ENCODE results near the gene GRIK4. TPM values are rescaled to one million over a fixed set of nuclear protein-coding genes. Genes with fewer than 3 reads are reported as not detected.

GRIK4 gene
- total and polyA plus RNA-seq, 2 of the 4 experiments (the other 2 are of a cell fraction) = 0.18 to 0.38 TPM

GRCh38 chr11:120749395-120749794 lies 237.8 kb downstream of the GRIK4 start:
- Histone ChIP-seq H3K4me2 (ENCODE audit: low read depth, low read length) (no peak overlapping the region), H2BK20ac (ENCODE audit: low read depth, low read length) (no peak overlapping the region), H2BK120ac (ENCODE audit: low read depth, low read length) (no peak overlapping the region), H3K27me3 (ENCODE audit: control insufficient read depth, insufficient read depth, low read length) (peaks cover 16% of the 10 kb centered on the region), H3K27ac (ENCODE audit: insufficient read depth, low read length) (no peak overlapping the region), H2BK15ac (ENCODE audit: low read depth, low read length) (no peak overlapping the region), H2BK5ac (ENCODE audit: low read depth, low read length, poor library complexity, severe bottlenecking) (no peak overlapping the region), H3K4me3 (ENCODE audit: insufficient read depth, low read depth, low read length) (no peak overlapping the region), H3K4ac (ENCODE audit: low read depth, low read length) (no peak overlapping the region), H3K9ac (ENCODE audit: low read depth, low read length) (no peak overlapping the region), H4K8ac (ENCODE audit: low read depth in 2 of 2, low read length in 2 of 2) (no peak overlapping the region), H3K23ac (ENCODE audit: low read depth, low read length) (no peak overlapping the region), H3K79me1 (ENCODE audit: low read depth in 1 of 2, low read length in 2 of 2) (no peaks in the 10 kb centered on the region), H2AK5ac (ENCODE audit: low read depth, low read length) (no peak overlapping the region), H3K9me1 (ENCODE audit: insufficient read depth, low read length) (no peaks in the 10 kb centered on the region), H3K56ac (ENCODE audit: extremely low read depth, insufficient read depth, low read length) (no peak overlapping the region), H4K5ac (ENCODE audit: low read depth, low read length) (no peak overlapping the region), H3K18ac (ENCODE audit: low read depth, low read length) (no peak overlapping the region), H3K4me1 (ENCODE audit: control insufficient read depth, insufficient read depth, low read length) (no peaks in the 10 kb centered on the region), H2AK9ac (replicated peaks; ENCODE audit: low read depth, low read length, poor library complexity) (no peak overlapping the region), H3K36me3 (ENCODE audit: control insufficient read depth, insufficient read depth, low read length) (no peaks in the 10 kb centered on the region), H3K14ac (replicated peaks; ENCODE audit: low read depth, low read length) (no peak overlapping the region), H4K91ac (ENCODE audit: insufficient read depth, low read depth, low read length) (no peak overlapping the region), H2AFZ (replicated peaks; ENCODE audit: low read length, poor library complexity) (no peak overlapping the region), H4K20me1 (ENCODE audit: insufficient read depth, low read length) (no peaks in the 10 kb centered on the region), H3K9me3 (ENCODE audit: control insufficient read depth, insufficient read depth, low read length) (no peaks in the 10 kb centered on the region)
- in situ Hi-C loops (cut with MboI; ENCODE audit: low sequenced_read_pairs) = no loop called here
- no peak for ATAC-seq (ENCODE audit: low read depth)
- no peak for DNase-seq
- WGBS, 2 experiments (ENCODE audit: extremely low coverage in 2 of 2, insufficient read length in 1 of 2) = 60% methylated on average over 1 of the region's 4 CpGs; no CpG with 5 or more reads in 1 of the 2 experiments
- ChIA-PET CTCF (no interaction called here), POLR2A (ENCODE audit: unreplicated experiment) (no interaction called here)
- TF ChIP-seq MAFK (IDR thresholded peaks at IDR 0.05; ENCODE audit: low read depth, low read length) = no peak
- no peak for TF ChIP-seq FOS (IDR thresholded peaks at IDR 0.05; ENCODE audit: low read depth, low read length)
- TF ChIP-seq CHD1 (IDR thresholded peaks at IDR 0.05; ENCODE audit: low read depth, low read length) = no peak
- TF ChIP-seq SMC3 (IDR thresholded peaks at IDR 0.05; ENCODE audit: low read depth, low read length) = no peak
- TF ChIP-seq POLR2A (IDR thresholded peaks at IDR 0.05; ENCODE audit: low read depth, low read length) = no peak
- TF ChIP-seq RAD21 (IDR thresholded peaks at IDR 0.05; ENCODE audit: low read length) = no peak
- TF ChIP-seq CTCF (conservative IDR thresholded peaks at IDR 0.05; ENCODE audit: low read depth, low read length) = no peak
- no peak for TF ChIP-seq USF2 (IDR thresholded peaks at IDR 0.05; ENCODE audit: low read depth, low read length)
- TF ChIP-seq MXI1 (IDR thresholded peaks at IDR 0.05; ENCODE audit: borderline replicate concordance, low read depth, low read length) = no peak
- no peak for TF ChIP-seq ELK1 (IDR thresholded peaks at IDR 0.05; ENCODE audit: borderline replicate concordance, low read depth, low read length)
- no peak for TF ChIP-seq BHLHE40 (IDR thresholded peaks at IDR 0.05; ENCODE audit: low read depth, low read length)
- no peak for TF ChIP-seq MAZ (IDR thresholded peaks at IDR 0.05; ENCODE audit: borderline replicate concordance, low read depth, low read length)
- intact Hi-C loops (cut with micrococcal nuclease) = no loop called here
- BruUV-seq (replicated peaks) = no TSS peak
- dilution Hi-C loops (cut with HindIII; ENCODE audit: low sequenced_read_pairs, unreplicated experiment) = no loop called here
